Vagina (tissue), 2 donors: ENCODE measurements around the gene GUCY1A1. TPM values are rescaled to one million over a fixed set of nuclear protein-coding genes. Genes with fewer than 3 reads are reported as not detected.
"Not testable (repeated sequence)": the region's sequence is repeated elsewhere in the genome, so short reads cannot be mapped to it uniquely, and the experiment has no call there.

ENCODE experiments used
- DNase-seq, 2 donors: peaks; one replicate each; pipeline ENCODE4 v3.0.0-alpha.2; 2017; ENCODE audit errors: extremely low spot score in 2 of 2
- H3K27ac ChIP-seq: fragments of 200-600 bp; sonication (generic); one replicate; pipeline ENCODE4 v1.5.1; 2019
- H3K27me3 ChIP-seq: fragments of 200-600 bp; sonication (generic); one replicate; pipeline ENCODE4 v1.5.1; 2019
- H3K36me3 ChIP-seq, 2 donors: fragments of 200-600 bp; sonication (generic); one replicate each; pipeline ENCODE4 v1.5.1; 2017 to 2019
- H3K4me1 ChIP-seq: fragments of 200-600 bp; sonication (generic); one replicate; pipeline ENCODE4 v1.5.1; 2019
- H3K4me3 ChIP-seq, 2 donors: fragments of 200-600 bp; sonication (generic); 1 replicate in 1 of 2; 2 replicates in 1 of 2; pipeline ENCODE4 v1.5.1; 2016 to 2019
- H3K9me3 ChIP-seq: fragments of 200-600 bp; sonication (generic); one replicate; pipeline ENCODE4 v1.5.1; 2019
- POLR2A ChIP-seq, 2 donors: fragments of 450-650 bp; IDR thresholded peaks; one replicate each; pipeline ENCODE4 v1.6.1; 2017; ENCODE audit warnings: antibody characterized with exemption in 2 of 2, mild to moderate bottlenecking in 2 of 2, moderate library complexity in 2 of 2
- POLR2AphosphoS5 ChIP-seq, 2 donors: sonication (generic); formaldehyde crosslinking; IDR thresholded peaks; one replicate each; pipeline ENCODE4 v1.9.0; 2017; ENCODE audit warnings: antibody characterized with exemption in 2 of 2, mild to moderate bottlenecking in 2 of 2, low read depth in 1 of 2; ENCODE audit not compliant: insufficient read depth in 1 of 2
- intact Hi-C: fragments of 100-400 bp; cut with DNase I; formaldehyde crosslinking; loops from one replicate; pipeline ENCODE4 v1.15.1; 2023
- total RNA-seq: library from RNA; depleted of rRNA; stranded (reverse); fragments of >200 nt; gene quantifications from one replicate; pipeline ENCODE4 v1.2.3, GENCODE V29; 2016
- TF ChIP-seq, protein P1 (sequence below), 3 experiments: fragments of 450-650 bp in 2 of 3; fragments of 200-600 bp in 1 of 3; sonication (generic) in 1 of 3; IDR thresholded peaks; one replicate each; pipeline ENCODE4 v1.5.1; 2017 to 2019; ENCODE audit warnings: antibody characterized with exemption in 3 of 3, mild to moderate bottlenecking in 2 of 3, moderate library complexity in 2 of 3

Gene GUCY1A1
- total RNA-seq, 1 donor from 2014 or later, result 21.6 TPM

DNA sequence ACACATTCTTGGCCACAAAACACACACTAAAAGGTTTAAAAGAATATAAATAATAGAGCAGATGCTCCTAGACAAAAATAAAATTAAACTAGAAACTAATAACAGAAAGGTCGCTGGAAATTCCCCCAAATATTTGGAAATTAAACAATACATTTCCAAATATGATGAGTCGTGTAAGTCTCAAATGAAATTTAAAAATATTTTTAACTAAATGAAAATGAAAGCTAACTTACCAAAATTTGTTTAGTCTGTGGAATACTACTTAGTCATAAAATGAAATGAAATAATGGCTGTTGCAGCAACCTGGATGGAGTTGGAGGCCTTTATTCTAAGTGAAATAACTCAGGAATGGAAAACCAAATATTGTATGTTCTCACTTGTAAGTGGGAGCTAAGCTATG, 20.6 kb upstream of the GUCY1A1 start:
- Histone ChIP-seq H3K4me1 (no peaks in the 10 kb centered on the region), H3K27me3 (no peaks in the 10 kb centered on the region), H3K9me3 (no peaks in the 10 kb centered on the region), H3K4me3 (no peak overlapping the region), H3K27ac (no peak overlapping the region), H3K36me3 (no peaks in the 10 kb centered on the region)
- TF ChIP-seq POLR2A (IDR thresholded peaks at IDR 0.05) (no peak), POLR2AphosphoS5 (IDR thresholded peaks at IDR 0.05; ENCODE audit: insufficient read depth in 1 of 2, low read depth in 1 of 2) (no peak)
- TF ChIP-seq, protein P1, sequence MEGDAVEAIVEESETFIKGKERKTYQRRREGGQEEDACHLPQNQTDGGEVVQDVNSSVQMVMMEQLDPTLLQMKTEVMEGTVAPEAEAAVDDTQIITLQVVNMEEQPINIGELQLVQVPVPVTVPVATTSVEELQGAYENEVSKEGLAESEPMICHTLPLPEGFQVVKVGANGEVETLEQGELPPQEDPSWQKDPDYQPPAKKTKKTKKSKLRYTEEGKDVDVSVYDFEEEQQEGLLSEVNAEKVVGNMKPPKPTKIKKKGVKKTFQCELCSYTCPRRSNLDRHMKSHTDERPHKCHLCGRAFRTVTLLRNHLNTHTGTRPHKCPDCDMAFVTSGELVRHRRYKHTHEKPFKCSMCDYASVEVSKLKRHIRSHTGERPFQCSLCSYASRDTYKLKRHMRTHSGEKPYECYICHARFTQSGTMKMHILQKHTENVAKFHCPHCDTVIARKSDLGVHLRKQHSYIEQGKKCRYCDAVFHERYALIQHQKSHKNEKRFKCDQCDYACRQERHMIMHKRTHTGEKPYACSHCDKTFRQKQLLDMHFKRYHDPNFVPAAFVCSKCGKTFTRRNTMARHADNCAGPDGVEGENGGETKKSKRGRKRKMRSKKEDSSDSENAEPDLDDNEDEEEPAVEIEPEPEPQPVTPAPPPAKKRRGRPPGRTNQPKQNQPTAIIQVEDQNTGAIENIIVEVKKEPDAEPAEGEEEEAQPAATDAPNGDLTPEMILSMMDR (IDR thresholded peaks at IDR 0.05), result no peak
- intact Hi-C loops, result no loop called here
- DNase-seq, result no peak

DNA sequence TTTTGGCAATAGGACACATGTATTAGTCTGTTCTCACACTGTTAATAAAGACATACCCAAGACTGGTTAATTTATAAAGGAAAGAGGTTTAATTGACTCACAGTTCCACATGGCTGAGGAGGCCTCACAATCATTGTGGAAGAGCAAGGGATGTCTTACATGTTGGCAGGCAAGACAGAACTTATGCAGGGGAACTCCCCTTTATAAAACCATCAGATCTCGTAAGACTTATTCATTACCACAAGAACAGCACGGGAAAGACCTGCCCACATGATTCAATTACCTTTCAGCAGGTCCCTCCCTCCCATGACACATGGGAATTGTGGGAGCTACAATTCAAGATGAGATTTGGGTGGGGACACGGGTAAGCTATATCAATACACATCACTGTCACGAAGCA, 15.9 kb upstream of the GUCY1A1 start:
- H3K36me3 ChIP-seq, H3K4me3 ChIP-seq, H3K9me3 ChIP-seq, DNase-seq, H3K4me1 ChIP-seq, intact Hi-C loops, H3K27me3 ChIP-seq, H3K27ac ChIP-seq: not testable (repeated sequence)

DNA sequence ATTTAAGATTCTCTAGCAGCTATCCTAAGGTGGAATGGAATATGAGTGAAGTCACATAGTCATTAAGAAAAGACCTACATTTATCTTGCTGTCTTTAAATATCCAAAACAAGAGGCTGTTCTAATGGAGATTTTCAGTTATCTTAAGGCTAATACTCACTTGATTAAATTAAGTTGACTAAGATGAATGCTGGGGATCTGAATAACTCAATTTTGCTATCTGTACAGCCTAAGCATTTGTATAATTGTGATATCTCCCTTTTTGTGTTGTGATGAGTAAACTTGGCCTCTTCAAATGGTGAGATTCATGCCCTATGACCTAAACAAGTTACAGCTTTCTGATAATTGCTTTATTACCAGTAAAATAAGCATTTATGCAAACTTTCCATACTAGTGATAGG, 13.6 kb upstream of the GUCY1A1 start:
- Histone ChIP-seq H3K4me1 (no peaks in the 10 kb centered on the region), H3K4me3 (no peak overlapping the region), H3K27me3 (no peaks in the 10 kb centered on the region), H3K9me3 (no peaks in the 10 kb centered on the region), H3K36me3 (no peaks in the 10 kb centered on the region), H3K27ac (no peak overlapping the region)
- no peak for DNase-seq
- intact Hi-C loops, result no loop called here
- TF ChIP-seq, protein P1 (IDR thresholded peaks at IDR 0.05), result no peak
- TF ChIP-seq POLR2AphosphoS5 (IDR thresholded peaks at IDR 0.05; ENCODE audit: insufficient read depth in 1 of 2, low read depth in 1 of 2) (no peak), POLR2A (IDR thresholded peaks at IDR 0.05) (no peak)

DNA sequence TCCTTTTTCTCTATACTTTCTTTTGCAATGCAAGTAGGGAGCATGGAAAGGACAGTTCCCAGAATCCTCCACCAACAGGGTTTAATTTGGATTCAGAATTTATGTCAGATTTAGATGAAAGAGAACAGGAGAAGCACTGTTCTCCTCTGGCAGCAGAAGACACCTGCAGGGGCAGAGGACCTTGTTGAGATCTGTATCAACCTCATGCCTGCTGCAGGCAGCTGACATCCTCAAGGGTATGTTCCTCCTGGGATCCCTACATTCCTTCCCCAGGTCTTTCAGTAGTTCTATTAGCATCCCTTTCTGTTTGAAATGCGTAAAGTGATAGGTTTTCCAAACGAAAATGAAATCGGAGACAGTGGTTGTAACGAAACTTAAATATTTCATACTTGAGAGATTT, 10.6 kb upstream of the GUCY1A1 start:
- DNase-seq, result no peak
- Histone ChIP-seq H3K9me3 (no peaks in the 10 kb centered on the region), H3K4me1 (no peaks in the 10 kb centered on the region), H3K36me3 (no peaks in the 10 kb centered on the region), H3K27me3 (no peaks in the 10 kb centered on the region), H3K4me3 (no peak overlapping the region), H3K27ac (no peak overlapping the region)
- TF ChIP-seq POLR2A (IDR thresholded peaks at IDR 0.05) (no peak), POLR2AphosphoS5 (IDR thresholded peaks at IDR 0.05; ENCODE audit: insufficient read depth in 1 of 2, low read depth in 1 of 2) (no peak)
- TF ChIP-seq, protein P1 (IDR thresholded peaks at IDR 0.05), result no peak
- intact Hi-C loops, result no loop called here

DNA sequence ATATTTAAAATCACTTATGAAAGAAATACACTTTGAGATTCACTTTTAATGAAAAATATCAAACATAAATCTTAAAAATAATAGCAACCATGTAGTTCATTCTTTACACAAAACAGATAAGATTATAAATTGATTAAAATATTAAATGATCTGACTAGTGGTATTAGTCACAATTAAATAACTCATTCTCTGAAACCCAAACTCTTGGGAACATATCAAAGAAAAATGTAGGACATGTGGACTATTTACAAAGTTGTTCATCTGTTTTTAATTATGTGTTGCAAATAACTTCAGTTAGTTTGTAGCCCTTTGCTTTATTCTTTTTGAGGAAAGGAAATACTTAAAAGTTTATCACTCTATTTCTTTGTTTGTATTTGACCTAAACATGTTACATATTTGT, 9.5 kb upstream of the GUCY1A1 start:
- DNase-seq, result no peak
- TF ChIP-seq POLR2AphosphoS5 (IDR thresholded peaks at IDR 0.05; ENCODE audit: insufficient read depth in 1 of 2, low read depth in 1 of 2), result no peak
- no peak overlapping the region for H3K27ac ChIP-seq
- H3K36me3 ChIP-seq, result no peaks in the 10 kb centered on the region
- H3K27me3 ChIP-seq, result no peaks in the 10 kb centered on the region
- H3K4me3 ChIP-seq, result no peak overlapping the region
- intact Hi-C loops, result no loop called here
- H3K9me3 ChIP-seq, result no peaks in the 10 kb centered on the region
- no peaks in the 10 kb centered on the region for H3K4me1 ChIP-seq

DNA sequence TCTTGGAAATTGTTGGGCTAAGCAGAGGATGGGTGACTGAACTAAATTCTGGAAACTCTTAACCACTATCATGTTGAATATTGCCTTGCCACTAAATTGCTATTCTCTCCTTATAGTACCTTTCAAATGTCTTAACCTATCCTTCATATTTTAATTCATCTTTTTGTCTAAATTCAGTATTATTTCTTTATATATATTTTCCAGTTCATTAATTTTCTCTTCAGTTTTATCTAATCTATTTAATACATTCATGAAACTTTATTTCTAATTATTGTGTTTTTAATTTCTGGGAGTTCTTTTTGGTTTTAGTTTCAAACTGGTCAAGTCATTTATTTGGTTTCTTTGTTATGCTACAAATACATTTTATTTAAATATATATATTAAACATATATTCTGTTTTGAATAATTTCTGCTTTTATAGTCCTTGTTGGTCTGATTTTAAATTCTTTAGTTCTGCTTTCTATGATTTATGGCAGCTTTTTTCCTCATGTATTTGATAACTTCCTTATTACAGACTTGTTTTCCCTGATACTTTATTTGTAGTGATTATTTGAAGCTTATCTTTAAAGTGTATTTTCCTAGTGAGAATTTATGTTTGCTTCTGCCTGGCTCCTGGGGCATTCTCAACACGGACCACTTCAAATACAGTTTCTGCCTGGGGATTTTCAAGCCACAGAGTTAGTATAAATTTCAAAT, 8.5 kb upstream of the GUCY1A1 start:
- intact Hi-C loops, result no loop called here
- no peak overlapping the region for H3K27ac ChIP-seq
- no peaks in the 10 kb centered on the region for H3K27me3 ChIP-seq
- DNase-seq, result no peak
- H3K36me3 ChIP-seq, result no peaks in the 10 kb centered on the region
- H3K4me1 ChIP-seq, result no peaks in the 10 kb centered on the region
- H3K9me3 ChIP-seq, result no peaks in the 10 kb centered on the region
- no peak for TF ChIP-seq POLR2A (IDR thresholded peaks at IDR 0.05)
- no peak for TF ChIP-seq POLR2AphosphoS5 (IDR thresholded peaks at IDR 0.05; ENCODE audit: insufficient read depth in 1 of 2, low read depth in 1 of 2)
- TF ChIP-seq, protein P1 (IDR thresholded peaks at IDR 0.05), result no peak
- no peak overlapping the region for H3K4me3 ChIP-seq
